ENCODE data around the gene GPR180.

DNA sequence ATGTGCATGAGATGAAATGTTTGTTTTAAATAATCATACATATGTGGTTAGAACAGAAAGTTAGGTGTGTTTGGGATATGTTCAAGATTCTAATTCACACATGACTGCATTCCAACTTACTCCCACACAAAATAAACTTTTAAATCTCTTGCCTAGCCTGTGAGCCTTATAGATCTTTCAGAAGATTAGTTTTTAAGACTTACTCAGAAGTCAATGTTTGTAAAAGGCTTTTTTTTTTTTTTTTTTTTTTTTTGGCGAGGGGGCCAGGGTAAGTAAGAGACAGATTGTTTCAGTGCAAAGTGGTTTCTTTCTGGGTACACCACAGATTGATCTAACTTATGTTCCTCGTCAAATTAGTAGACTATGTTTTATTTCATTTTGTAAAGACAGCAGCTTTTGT lies 39.1 kb downstream of the GPR180 start:
- no peak for TF ChIP-seq POLR2A (IDR thresholded peaks at IDR 0.05)
- TF ChIP-seq CTCF (IDR thresholded peaks at IDR 0.05), result no peak

Data from thyroid gland (tissue), 4 donors.